Measurements from ENCODE around the gene DRAP1.

- no peak for TF ChIP-seq CTCF (conservative IDR thresholded peaks at IDR 0.05; ENCODE audit: low read length)
- no peak for TF ChIP-seq EZH2phosphoT487 (IDR thresholded peaks at IDR 0.05; ENCODE audit: borderline replicate concordance)
These were observed 42.3 kb downstream of the DRAP1 start, which contains the start of gene SART1 for GRCh38 chr11:65961267-65962140.
